H1 (cell line): ENCODE results near the gene ARSB. TPM values are rescaled to one million over a fixed set of nuclear protein-coding genes. Genes with fewer than 3 reads are reported as not detected.

ENCODE experiments used
- CTCF ChIA-PET: fragments of 300-600 bp; sonication (Branson Sonifier 250); formaldehyde crosslinking; loops from one replicate; lab custom pipeline; 2021; ENCODE audit not compliant: partially characterized antibody; lab: Charles Lee
- POLR2A ChIA-PET: fragments of 300-600 bp; sonication (Branson Sonifier 250); formaldehyde crosslinking; loops from one replicate; lab custom pipeline; 2021; ENCODE audit warnings: inconsistent platforms; ENCODE audit not compliant: partially characterized antibody; lab: Charles Lee
- DNase-seq, 2 experiments: peaks; one replicate each; pipeline versions ENCODE4 v3.0.0 to v3.0.0-alpha.2; 2010 to 2022; ENCODE audit warnings: low spot score in 2 of 2, low read depth in 1 of 2, mixed read lengths in 1 of 2
- FAIRE-seq: peaks from 2 replicates; lab custom pipeline; 2011; peaks lifted over from hg19 to GRCh38; lab: Jason Lieb, UNC
- H2AFZ ChIP-seq: 2 replicates; pipeline ENCODE4 v1.8.1; 2012; ENCODE audit warnings: low read length, inconsistent platforms
- H2AK5ac ChIP-seq: 2 replicates; pipeline ENCODE4 v1.6.1; 2013; ENCODE audit warnings: low read depth, low read length
- H2BK120ac ChIP-seq: replicated peaks from 2 replicates; pipeline ENCODE3; 2013; ENCODE audit warnings: low read depth, low read length, inconsistent platforms
- H2BK12ac ChIP-seq: 2 replicates; pipeline ENCODE4 v1.6.1; 2013; ENCODE audit warnings: low read depth, low read length
- H2BK15ac ChIP-seq: 2 replicates; pipeline ENCODE4 v1.6.1; 2013; ENCODE audit warnings: low read length
- H2BK20ac ChIP-seq: 2 replicates; pipeline ENCODE4 v1.6.1; 2013; ENCODE audit warnings: low read length
- H2BK5ac ChIP-seq: 2 replicates; pipeline ENCODE4 v1.6.1; 2013; ENCODE audit warnings: low read depth, low read length
- H3K14ac ChIP-seq: 2 replicates; pipeline ENCODE4 v1.6.1; 2013; ENCODE audit warnings: inconsistent platforms; ENCODE audit not compliant: insufficient read length
- H3K18ac ChIP-seq: 2 replicates; pipeline ENCODE4 v1.6.1; 2013; ENCODE audit warnings: low read length; ENCODE audit errors: extremely low read depth
- H3K23ac ChIP-seq: 2 replicates; pipeline ENCODE4 v1.6.1; 2013; ENCODE audit warnings: inconsistent platforms; ENCODE audit not compliant: insufficient read length
- H3K23me2 ChIP-seq: 2 replicates; pipeline ENCODE4 v1.6.1; 2013; ENCODE audit warnings: low read depth, low read length
- H3K27ac ChIP-seq: 2 replicates; pipeline ENCODE4 v1.6.1; 2011; ENCODE audit warnings: low read depth, low read length, inconsistent platforms
- H3K27me3 ChIP-seq, 4 experiments: replicated peaks in 1 of 4; 1 replicate in 1 of 4; 2 replicates in 3 of 4; pipeline versions ENCODE4 v1.6.1 to v1.8.1; 2011 to 2013; ENCODE audit warnings: low read length in 3 of 4, mild to moderate bottlenecking in 3 of 4, inconsistent platforms in 2 of 4, mixed read lengths in 2 of 4, moderate library complexity in 1 of 4; ENCODE audit not compliant: control insufficient read depth in 3 of 4, insufficient read depth in 3 of 4; ENCODE audit errors: extremely low read depth in 1 of 4
- H3K36me3 ChIP-seq, 4 experiments: 2 replicates each; pipeline versions ENCODE4 v1.6.1 to v1.8.1; 2011 to 2013; ENCODE audit warnings: mild to moderate bottlenecking in 4 of 4, low read length in 3 of 4, moderate library complexity in 2 of 4, control low read depth in 1 of 4, inconsistent platforms in 1 of 4; ENCODE audit not compliant: insufficient read depth in 4 of 4, control insufficient read depth in 2 of 4
- H3K4ac ChIP-seq: replicated peaks from 2 replicates; pipeline ENCODE3; 2013; ENCODE audit warnings: low read length, low read depth, mixed read lengths, inconsistent platforms; ENCODE audit not compliant: insufficient read length
- H3K4me1 ChIP-seq, 4 experiments: replicated peaks in 1 of 4; 1 replicate in 1 of 4; 2 replicates in 3 of 4; pipeline versions ENCODE4 v1.6.1 to v1.8.1; 2011 to 2013; ENCODE audit warnings: low read length in 3 of 4, inconsistent platforms in 2 of 4, mixed read lengths in 1 of 4; ENCODE audit not compliant: insufficient read depth in 4 of 4, control insufficient read depth in 3 of 4
- H3K4me2 ChIP-seq, 2 experiments: 2 replicates each; pipeline versions ENCODE4 v1.6.1 to v1.8.1; 2011 to 2013; ENCODE audit warnings: low read depth in 2 of 2, low read length in 2 of 2, control low read depth in 1 of 2, inconsistent platforms in 1 of 2, mild to moderate bottlenecking in 1 of 2; ENCODE audit not compliant: insufficient read depth in 1 of 2
- H3K4me3 ChIP-seq, 4 experiments: fragments of 200-600, 300-600 bp in 1 of 4; sonication (generic), shearing (Covaris generic), sonication (Bioruptor Twin) in 1 of 4; 2 replicates each; pipeline versions ENCODE4 v1.5.1 to v1.8.1; 2011 to 2016; ENCODE audit warnings: low read length in 4 of 4, low read depth in 3 of 4, control low read depth in 2 of 4, inconsistent platforms in 2 of 4, mild to moderate bottlenecking in 2 of 4, mixed read lengths in 1 of 4, moderate library complexity in 1 of 4; ENCODE audit not compliant: insufficient read depth in 2 of 4; ENCODE audit errors: extremely low read depth in 1 of 4
- H3K56ac ChIP-seq: replicated peaks from 2 replicates; pipeline ENCODE3; 2013; ENCODE audit warnings: low read depth, mild to moderate bottlenecking, mixed read lengths, low read length, inconsistent platforms; ENCODE audit not compliant: insufficient read length
- H3K79me1 ChIP-seq: 2 replicates; pipeline ENCODE4 v1.6.1; 2013; ENCODE audit warnings: low read depth, low read length, control low read depth
- H3K79me2 ChIP-seq, 2 experiments: 2 replicates each; pipeline versions ENCODE4 v1.6.1 to v1.8.1; 2012 to 2013; ENCODE audit warnings: low read length in 2 of 2, mild to moderate bottlenecking in 2 of 2, inconsistent platforms in 1 of 2; ENCODE audit not compliant: insufficient read depth in 2 of 2, control insufficient read depth in 1 of 2
- H3K9ac ChIP-seq, 4 experiments: replicated peaks in 1 of 4; 1 replicate in 1 of 4; 2 replicates in 3 of 4; pipeline versions ENCODE4 v1.6.1 to v1.8.1; 2011 to 2013; ENCODE audit warnings: low read depth in 3 of 4, low read length in 3 of 4, control low read depth in 2 of 4, mild to moderate bottlenecking in 2 of 4, moderate library complexity in 2 of 4, inconsistent platforms in 1 of 4; ENCODE audit errors: extremely low read depth in 1 of 4
- H3K9me3 ChIP-seq, 2 experiments: 2 replicates each; pipeline versions ENCODE4 v1.6.1 to v1.8.1; 2012 to 2013; ENCODE audit warnings: mild to moderate bottlenecking in 2 of 2, moderate library complexity in 2 of 2, control low read depth in 1 of 2, inconsistent platforms in 1 of 2, low read depth in 1 of 2, low read length in 1 of 2, mixed read lengths in 1 of 2; ENCODE audit not compliant: insufficient read depth in 2 of 2
- H4K20me1 ChIP-seq, 2 experiments: replicated peaks in 1 of 2; 2 replicates each; pipeline versions ENCODE3 to v1.8.1; 2011 to 2013; ENCODE audit warnings: inconsistent platforms in 2 of 2, low read length in 2 of 2, mild to moderate bottlenecking in 1 of 2; ENCODE audit not compliant: insufficient read depth in 2 of 2, control insufficient read depth in 1 of 2
- H4K5ac ChIP-seq: 2 replicates; pipeline ENCODE4 v1.6.1; 2013; ENCODE audit warnings: low read length, low read depth, mixed read lengths, inconsistent platforms; ENCODE audit not compliant: insufficient read length
- H4K8ac ChIP-seq: 2 replicates; pipeline ENCODE4 v1.8.0; 2013; ENCODE audit warnings: mild to moderate bottlenecking, moderate library complexity, low read length, inconsistent platforms; ENCODE audit not compliant: insufficient read depth; ENCODE audit errors: extremely low read depth
- H4K91ac ChIP-seq: replicated peaks from 2 replicates; pipeline ENCODE3; 2013; ENCODE audit warnings: low read length, mixed read lengths, inconsistent platforms; ENCODE audit not compliant: insufficient read length
- CEBPB ChIP-seq: IDR thresholded peaks from 2 replicates; pipeline ENCODE4 v1.6.1; 2012; ENCODE audit warnings: low read depth, low read length
- SP2 ChIP-seq: IDR thresholded peaks from 2 replicates; pipeline ENCODE4 v1.6.1; 2012; ENCODE audit warnings: mild to moderate bottlenecking, low read length, inconsistent platforms
- polyA plus RNA-seq, 7 experiments: library from polyadenylated mRNA; depleted of rRNA in 3 of 7; stranded (reverse) in 5 of 7; unstranded in 2 of 7; fragments of >200 nt in 5 of 7; fragments of 200-250 nt in 2 of 7; gene quantifications; 1 replicate in 5 of 7; 2 replicates in 1 of 7; 4 replicates in 1 of 7; pipeline versions ENCODE4 v1.2.1 to v1.2.3, GENCODE V29; 2011 to 2013; ENCODE audit warnings: missing spikeins in 2 of 7, mixed read lengths in 2 of 7
- total RNA-seq: library from RNA; stranded (reverse); fragmentation: NEBNext Ultra II Directional; extraction: Animal tissue kit (Norgen Biotek cat#: 25700); gene quantifications from 2 replicates; pipeline ENCODE4 v1.2.1, GENCODE V29; 2021

The ARSB gene
- total and polyA plus RNA-seq, 2 of the 8 experiments (the other 6 are each of a cell fraction or from before 2014, with no cell fraction given): 6.4 to 13.9 TPM

GRCh38 chr5:79001471-79001870, 16.4 kb upstream of the ARSB start:
- Histone ChIP-seq H2AFZ (no peak overlapping the region), H3K4me2 (no peak overlapping the region)

More at GRCh38 chr5:79001471-79001870, 16.4 kb upstream of the ARSB start:
- H3K14ac ChIP-seq: no peak overlapping the region
- no peak overlapping the region for H2AK5ac ChIP-seq
- H3K56ac ChIP-seq: no peak overlapping the region
- no peaks in the 10 kb centered on the region for H3K36me3 ChIP-seq
- no peak overlapping the region for H3K9ac ChIP-seq
- no peak overlapping the region for H4K5ac ChIP-seq
- H2BK12ac ChIP-seq: no peak overlapping the region
- H3K27me3 ChIP-seq: no peaks in the 10 kb centered on the region
- no peak overlapping the region for H4K8ac ChIP-seq
- no peak for FAIRE-seq
- ChIA-PET CTCF (interaction anchor here (0.9 to 1.3 kb wide), 2 partner anchors 102 to 114 kb away, joined by 3 read pairs; no protein-coding TSS in a partner anchor), POLR2A (no interaction called here)
- no peaks in the 10 kb centered on the region for H4K20me1 ChIP-seq
- H3K79me1 ChIP-seq: no peaks in the 10 kb centered on the region
- no peak overlapping the region for H2BK120ac ChIP-seq
- no peak overlapping the region for H3K4ac ChIP-seq
- no peaks in the 10 kb centered on the region for H3K4me1 ChIP-seq
- no peaks in the 10 kb centered on the region for H3K79me2 ChIP-seq
- H2BK20ac ChIP-seq: no peak overlapping the region
- no peak overlapping the region for H2BK5ac ChIP-seq
- TF ChIP-seq CEBPB (no peak), SP2 (no peak)
- DNase-seq: no peak
- H3K9me3 ChIP-seq: no peaks in the 10 kb centered on the region
- no peaks in the 10 kb centered on the region for H3K23me2 ChIP-seq
- no peak overlapping the region for H3K23ac ChIP-seq
- H3K18ac ChIP-seq: no peak overlapping the region
- H4K91ac ChIP-seq: no peak overlapping the region
- H2BK15ac ChIP-seq: no peak overlapping the region
- no peak overlapping the region for H3K27ac ChIP-seq
- H3K4me3 ChIP-seq: no peak overlapping the region
